ENCODE data around the gene TUFM.

GRCh38 chr16:28883221-28883996, 37.3 kb upstream of the TUFM start:
- TF ChIP-seq, protein P1, sequence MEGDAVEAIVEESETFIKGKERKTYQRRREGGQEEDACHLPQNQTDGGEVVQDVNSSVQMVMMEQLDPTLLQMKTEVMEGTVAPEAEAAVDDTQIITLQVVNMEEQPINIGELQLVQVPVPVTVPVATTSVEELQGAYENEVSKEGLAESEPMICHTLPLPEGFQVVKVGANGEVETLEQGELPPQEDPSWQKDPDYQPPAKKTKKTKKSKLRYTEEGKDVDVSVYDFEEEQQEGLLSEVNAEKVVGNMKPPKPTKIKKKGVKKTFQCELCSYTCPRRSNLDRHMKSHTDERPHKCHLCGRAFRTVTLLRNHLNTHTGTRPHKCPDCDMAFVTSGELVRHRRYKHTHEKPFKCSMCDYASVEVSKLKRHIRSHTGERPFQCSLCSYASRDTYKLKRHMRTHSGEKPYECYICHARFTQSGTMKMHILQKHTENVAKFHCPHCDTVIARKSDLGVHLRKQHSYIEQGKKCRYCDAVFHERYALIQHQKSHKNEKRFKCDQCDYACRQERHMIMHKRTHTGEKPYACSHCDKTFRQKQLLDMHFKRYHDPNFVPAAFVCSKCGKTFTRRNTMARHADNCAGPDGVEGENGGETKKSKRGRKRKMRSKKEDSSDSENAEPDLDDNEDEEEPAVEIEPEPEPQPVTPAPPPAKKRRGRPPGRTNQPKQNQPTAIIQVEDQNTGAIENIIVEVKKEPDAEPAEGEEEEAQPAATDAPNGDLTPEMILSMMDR (conservative IDR thresholded peaks at IDR 0.05), result no peak
- TF ChIP-seq EZH2 (IDR thresholded peaks at IDR 0.05; ENCODE audit: low read depth), result no peak

Measured in PC-9 (cell line).